ENCODE results near the gene RFX6. TPM values are rescaled to one million over a fixed set of nuclear protein-coding genes. Genes with fewer than 3 reads are reported as not detected.

Gene RFX6
- total RNA-seq, 1 experiment from 2014 or later = not detected

GRCh38 chr6:116929825-116930224, 52.8 kb downstream of the RFX6 start:
- Histone ChIP-seq H3K36me3 (no peaks in the 10 kb centered on the region), H3K4me3 (no peak overlapping the region), H3K4me1 (replicated peaks) (no peaks in the 10 kb centered on the region), H3K9me3 (replicated peaks) (no peaks in the 10 kb centered on the region), H3K27me3 (replicated peaks) (peaks cover 3% of the 10 kb centered on the region; the same call in 1 of the 2 replicates), H3K27ac (no peak overlapping the region)
- DNase-seq (ENCODE audit: low read depth in 1 of 2, low spot score in 2 of 2) = no peak

GRCh38 chr6:116931456-116931855, 54.4 kb downstream of the RFX6 start:
- Histone ChIP-seq H3K27ac (no peak overlapping the region), H3K27me3 (replicated peaks) (peaks cover under 1% of the 10 kb centered on the region; the same call in 1 of the 2 replicates), H3K36me3 (no peaks in the 10 kb centered on the region), H3K4me1 (replicated peaks) (no peaks in the 10 kb centered on the region), H3K4me3 (no peak overlapping the region), H3K9me3 (replicated peaks) (no peaks in the 10 kb centered on the region)
- DNase-seq (ENCODE audit: low read depth in 1 of 2, low spot score in 2 of 2) = no peak

GRCh38 chr6:116932496-116932895, 55.5 kb downstream of the RFX6 start:
- no peaks in the 10 kb centered on the region for H3K4me1 ChIP-seq (replicated peaks)
- no peak overlapping the region for H3K27ac ChIP-seq
- H3K27me3 ChIP-seq (replicated peaks) = no peaks in the 10 kb centered on the region
- no peak overlapping the region for H3K4me3 ChIP-seq
- no peaks in the 10 kb centered on the region for H3K9me3 ChIP-seq (replicated peaks)
- no peaks in the 10 kb centered on the region for H3K36me3 ChIP-seq
- DNase-seq (ENCODE audit: low read depth in 1 of 2, low spot score in 2 of 2) = no peak

- Histone ChIP-seq H3K27ac (no peak overlapping the region), H3K9me3 (replicated peaks) (no peaks in the 10 kb centered on the region), H3K4me3 (no peak overlapping the region), H3K27me3 (replicated peaks) (no peaks in the 10 kb centered on the region), H3K36me3 (no peaks in the 10 kb centered on the region), H3K4me1 (replicated peaks) (no peaks in the 10 kb centered on the region)
- no peak for DNase-seq (ENCODE audit: low read depth in 1 of 2, low spot score in 2 of 2)
Observed at GRCh38 chr6:116933485-116933884, 56.4 kb downstream of the RFX6 start.

- Histone ChIP-seq H3K27ac (no peak overlapping the region), H3K4me3 (no peak overlapping the region), H3K36me3 (no peaks in the 10 kb centered on the region), H3K4me1 (replicated peaks) (no peaks in the 10 kb centered on the region), H3K9me3 (replicated peaks) (no peaks in the 10 kb centered on the region), H3K27me3 (replicated peaks) (peaks cover 16% of the 10 kb centered on the region; the same call in 1 of the 2 replicates)
- no peak for DNase-seq (ENCODE audit: low read depth in 1 of 2, low spot score in 2 of 2)
Observed at GRCh38 chr6:116938305-116938704, 61.3 kb downstream of the RFX6 start.

GRCh38 chr6:116941727-116942126, 64.7 kb downstream of the RFX6 start:
- H3K27me3 ChIP-seq (replicated peaks) = peaks cover 16% of the 10 kb centered on the region; the same call in 1 of the 2 replicates
- no peak overlapping the region for H3K4me3 ChIP-seq
- no peak overlapping the region for H3K27ac ChIP-seq
- no peak for DNase-seq (ENCODE audit: low read depth in 1 of 2, low spot score in 2 of 2)
- no peaks in the 10 kb centered on the region for H3K9me3 ChIP-seq (replicated peaks)
- H3K36me3 ChIP-seq = no peaks in the 10 kb centered on the region
- no peaks in the 10 kb centered on the region for H3K4me1 ChIP-seq (replicated peaks)

- no peak for DNase-seq (ENCODE audit: low read depth in 1 of 2, low spot score in 2 of 2)
- Histone ChIP-seq H3K27me3 (replicated peaks) (peaks cover 13% of the 10 kb centered on the region; the same call in 1 of the 2 replicates), H3K4me3 (no peak overlapping the region), H3K4me1 (replicated peaks) (no peaks in the 10 kb centered on the region), H3K36me3 (no peaks in the 10 kb centered on the region), H3K27ac (no peak overlapping the region), H3K9me3 (replicated peaks) (no peaks in the 10 kb centered on the region)
Observed at GRCh38 chr6:116945809-116946208, 68.8 kb downstream of the RFX6 start.

- no peaks in the 10 kb centered on the region for H3K4me1 ChIP-seq (replicated peaks)
- H3K9me3 ChIP-seq (replicated peaks) = no peaks in the 10 kb centered on the region
- H3K36me3 ChIP-seq = no peaks in the 10 kb centered on the region
- no peak for DNase-seq (ENCODE audit: low read depth in 1 of 2, low spot score in 2 of 2)
- H3K4me3 ChIP-seq = no peak overlapping the region
- peaks cover 8% of the 10 kb centered on the region for H3K27me3 ChIP-seq (replicated peaks)
- H3K27ac ChIP-seq = no peak overlapping the region
Observed at GRCh38 chr6:116948533-116949304, 71.7 kb downstream of the RFX6 start.

- Histone ChIP-seq H3K27ac (no peak overlapping the region), H3K4me3 (no peak overlapping the region), H3K36me3 (no peaks in the 10 kb centered on the region), H3K4me1 (replicated peaks) (no peaks in the 10 kb centered on the region), H3K9me3 (replicated peaks) (no peaks in the 10 kb centered on the region), H3K27me3 (replicated peaks) (peaks cover 8% of the 10 kb centered on the region)
- no peak for DNase-seq (ENCODE audit: low read depth in 1 of 2, low spot score in 2 of 2)
Observed at GRCh38 chr6:116949964-116950363, 72.9 kb downstream of the RFX6 start.

GRCh38 chr6:116954335-116954734, 77.3 kb downstream of the RFX6 start:
- Histone ChIP-seq H3K27me3 (replicated peaks) (peaks cover 9% of the 10 kb centered on the region; the same call in 1 of the 2 replicates), H3K9me3 (replicated peaks) (no peaks in the 10 kb centered on the region), H3K4me3 (no peak overlapping the region), H3K36me3 (no peaks in the 10 kb centered on the region), H3K27ac (no peak overlapping the region), H3K4me1 (replicated peaks) (no peaks in the 10 kb centered on the region)
- DNase-seq (ENCODE audit: low read depth in 1 of 2, low spot score in 2 of 2) = no peak

- Histone ChIP-seq H3K4me1 (replicated peaks) (no peaks in the 10 kb centered on the region), H3K27me3 (replicated peaks) (peaks cover 9% of the 10 kb centered on the region; the same call in 1 of the 2 replicates), H3K36me3 (no peaks in the 10 kb centered on the region), H3K27ac (no peak overlapping the region), H3K4me3 (no peak overlapping the region), H3K9me3 (replicated peaks) (no peaks in the 10 kb centered on the region)
- DNase-seq (ENCODE audit: low read depth in 1 of 2, low spot score in 2 of 2) = no peak
Observed at GRCh38 chr6:116954938-116955337, 77.9 kb downstream of the RFX6 start.

- Histone ChIP-seq H3K4me3 (no peak overlapping the region), H3K27ac (no peak overlapping the region), H3K9me3 (replicated peaks) (no peaks in the 10 kb centered on the region), H3K36me3 (no peaks in the 10 kb centered on the region), H3K27me3 (replicated peaks) (peaks cover 5% of the 10 kb centered on the region; the same call in 1 of the 2 replicates), H3K4me1 (replicated peaks) (no peaks in the 10 kb centered on the region)
- DNase-seq (ENCODE audit: low read depth in 1 of 2, low spot score in 2 of 2) = no peak
Observed at GRCh38 chr6:116955773-116956172, 78.7 kb downstream of the RFX6 start.

- H3K9me3 ChIP-seq (replicated peaks) = no peaks in the 10 kb centered on the region
- no peaks in the 10 kb centered on the region for H3K27me3 ChIP-seq (replicated peaks)
- H3K27ac ChIP-seq = no peak overlapping the region
- H3K4me3 ChIP-seq = no peak overlapping the region
- H3K4me1 ChIP-seq (replicated peaks) = no peaks in the 10 kb centered on the region
- DNase-seq (ENCODE audit: low read depth in 1 of 2, low spot score in 2 of 2) = no peak
- no peaks in the 10 kb centered on the region for H3K36me3 ChIP-seq
Observed at GRCh38 chr6:116963972-116964371, 86.9 kb downstream of the RFX6 start.

GRCh38 chr6:116966675-116967576, 89.9 kb downstream of the RFX6 start:
- no peaks in the 10 kb centered on the region for H3K4me1 ChIP-seq (replicated peaks)
- no peak overlapping the region for H3K27ac ChIP-seq
- no peaks in the 10 kb centered on the region for H3K9me3 ChIP-seq (replicated peaks)
- no peaks in the 10 kb centered on the region for H3K27me3 ChIP-seq (replicated peaks)
- no peak overlapping the region for H3K4me3 ChIP-seq
- H3K36me3 ChIP-seq = no peaks in the 10 kb centered on the region
- DNase-seq (ENCODE audit: low read depth in 1 of 2, low spot score in 2 of 2) = no peak

Data from SJSA1 (cell line).